K562 (cell line): ENCODE data around the gene KRT1. TPM values are rescaled to one million over a fixed set of nuclear protein-coding genes. Genes with fewer than 3 reads are reported as not detected.

ENCODE experiments used
- BCOR ChIP-seq: fragments of 450-650 bp; IDR thresholded peaks from 2 replicates; pipeline ENCODE4 v1.6.1; 2016
- CBX5 ChIP-seq: IDR thresholded peaks from 2 replicates; pipeline ENCODE4 v1.6.1; 2014; ENCODE audit warnings: low read depth, borderline replicate concordance
- CUX1 ChIP-seq: fragments of 200-800 bp; sonication (Bioruptor generic); IDR thresholded peaks from 2 replicates; pipeline ENCODE4 v1.6.1; 2016; ENCODE audit warnings: missing genetic modification characterization, missing compliant biosample characterization
- FOXK2 ChIP-seq, 2 experiments: fragments of 450-650 bp; IDR thresholded peaks in 1 of 2; conservative IDR thresholded peaks in 1 of 2; 2 replicates each; pipeline ENCODE4 v1.6.1; 2016; ENCODE audit warnings: low read depth in 2 of 2, mild to moderate bottlenecking in 1 of 2
- HDGF ChIP-seq: fragments of 450-650 bp; IDR thresholded peaks from 2 replicates; pipeline ENCODE4 v1.6.1; 2016
- HMG20B ChIP-seq: fragments of 250-450 bp; sonication (Bioruptor Pico); IDR thresholded peaks from 2 replicates; pipeline ENCODE4 v1.5.0; 2021; ENCODE audit warnings: mild to moderate bottlenecking
- KLF10 ChIP-seq: fragments of 250-450 bp; sonication (Bioruptor Pico); IDR thresholded peaks from 2 replicates; pipeline ENCODE4 v1.6.1; 2021; ENCODE audit warnings: matching md5 sums
- LCOR ChIP-seq: sonication (generic); formaldehyde crosslinking; IDR thresholded peaks from 2 replicates; pipeline ENCODE4 v1.8.0; 2022; ENCODE audit warnings: mild to moderate bottlenecking, missing genetic modification reagents
- MEIS2 ChIP-seq: fragments of 450-650 bp; IDR thresholded peaks from 2 replicates; pipeline ENCODE4 v1.6.1; 2014; ENCODE audit warnings: mild to moderate bottlenecking; ENCODE audit not compliant: partially characterized antibody
- PBX2 ChIP-seq, 2 experiments: IDR thresholded peaks in 1 of 2; conservative IDR thresholded peaks in 1 of 2; 2 replicates each; pipeline ENCODE4 v1.6.1; 2016; ENCODE audit warnings: low read depth in 2 of 2, mild to moderate bottlenecking in 1 of 2, missing compliant biosample characterization in 1 of 2, missing genetic modification characterization in 1 of 2, moderate library complexity in 1 of 2
- RBM34 ChIP-seq: fragments of 200-400 bp; formaldehyde crosslinking; IDR thresholded peaks from 2 replicates; pipeline ENCODE4 v1.6.1; 2018; ENCODE audit warnings: low read length, borderline replicate concordance; ENCODE audit not compliant: insufficient read depth
- YBX1 ChIP-seq: fragments of 450-650 bp; IDR thresholded peaks from 2 replicates; pipeline ENCODE4 v1.7.1; 2016; ENCODE audit warnings: mild to moderate bottlenecking
- polyA plus RNA-seq, 8 experiments: library from polyadenylated mRNA; depleted of rRNA in 4 of 8; stranded (reverse) in 5 of 8; unstranded in 3 of 8; fragments of >200 nt; fragmentation: Nextera tagmentation in 2 of 8; fragmentation: Illumina TruSeq in 1 of 8; extraction: Ambion mirVana in 2 of 8; extraction: Trizol in 1 of 8; gene quantifications; 2 replicates each; pipeline versions ENCODE4 v1.2.1 to v1.2.3, GENCODE V29; 2011 to 2014; ENCODE audit warnings: inconsistent platforms in 1 of 8, missing spikeins in 1 of 8
- total RNA-seq, 7 experiments: library from RNA; depleted of rRNA in 6 of 7; stranded (reverse); fragments of >200 nt in 6 of 7; fragmentation: Illumina TruSeq in 2 of 7; extraction: Trizol in 2 of 7; gene quantifications; 2 replicates each; pipeline versions ENCODE4 v1.2.1 to v1.2.3, GENCODE V29; 2011 to 2021; ENCODE audit warnings: low replicate concordance in 1 of 7

The KRT1 gene
- total and polyA plus RNA-seq, 9 of the 15 experiments (the other 6 are each of a cell fraction or from before 2014, with no cell fraction given) = 0.18 TPM; not detected in 8

GRCh38 chr12:52703424-52703823, 23.2 kb upstream of the KRT1 start, which contains the start of gene KRT77 (continued):
- TF ChIP-seq PBX2 (CRISPR knock-in tag; IDR thresholded peaks at IDR 0.05; ENCODE audit: low read depth) = no peak
- TF ChIP-seq PBX2 (tag; conservative IDR thresholded peaks at IDR 0.05; ENCODE audit: low read depth) = no peak
- TF ChIP-seq LCOR (CRISPR knock-in tag) = no peak
- no peak for TF ChIP-seq HMG20B (CRISPR knock-in tag)
- TF ChIP-seq CBX5 = no peak
- TF ChIP-seq RBM34 = no peak
- no peak for TF ChIP-seq KLF10 (CRISPR knock-in tag)
- TF ChIP-seq YBX1 = no peak
- TF ChIP-seq MEIS2 = no peak
- TF ChIP-seq FOXK2 (conservative IDR thresholded peaks at IDR 0.05 in 1 of 2, IDR thresholded peaks at IDR 0.05 in 1 of 2; ENCODE audit: low read depth in 2 of 2) = no peak
- TF ChIP-seq CUX1 (CRISPR knock-in tag) = no peak
- TF ChIP-seq HDGF = no peak
- TF ChIP-seq BCOR = no peak
